GM18520 (cell line): Measurements from ENCODE around the gene FANK1.
"Not testable (repeated sequence)": the region's sequence is repeated elsewhere in the genome, so short reads cannot be mapped to it uniquely, and the experiment has no call there.

Source experiments
- ATAC-seq: cut with Tn5 transposase; IDR thresholded peaks from one replicate; pipeline ENCODE4 v1.9.1; 2021; ENCODE audit not compliant: unreplicated experiment

FANK1 gene

GRCh38 chr10:126017961-126018560 is 121.7 kb downstream of the FANK1 start:
- no peak for ATAC-seq

DNA sequence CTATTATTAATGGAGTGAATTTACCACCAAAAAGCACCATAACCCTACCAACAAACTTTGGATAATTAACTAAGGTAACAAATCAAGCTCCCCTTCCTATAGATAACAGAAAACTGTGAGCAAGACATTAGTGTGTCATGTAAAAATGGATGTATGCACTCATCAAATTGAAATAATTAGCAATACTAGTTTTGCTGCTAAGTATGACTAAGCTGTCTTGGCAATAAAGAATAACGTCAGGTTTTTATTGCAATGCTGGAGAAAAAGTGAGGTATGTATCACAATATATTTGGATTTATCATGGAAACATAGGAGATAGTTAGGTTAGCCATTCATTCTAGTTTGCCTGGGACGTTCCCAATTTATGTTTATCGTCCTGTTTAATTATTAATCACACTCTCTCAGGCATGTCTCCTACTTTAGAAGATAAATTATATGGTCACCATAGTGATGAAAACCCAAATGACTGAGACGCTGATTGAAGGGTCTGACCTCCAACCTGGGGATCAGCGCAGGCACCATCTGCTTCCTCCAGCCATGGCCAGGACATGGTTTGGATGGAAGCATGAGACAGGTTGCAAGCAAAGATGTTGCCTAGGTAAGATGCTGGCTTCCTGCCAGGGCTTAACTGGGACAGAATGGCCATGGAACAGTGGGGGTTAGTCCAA is 125.6 kb downstream of the FANK1 start:
- ATAC-seq: no peak

GRCh38 chr10:126022841-126023240 is 126.5 kb downstream of the FANK1 start:
- no peak for ATAC-seq

GRCh38 chr10:126027692-126028091 is 131.3 kb downstream of the FANK1 start:
- ATAC-seq: no peak

DNA sequence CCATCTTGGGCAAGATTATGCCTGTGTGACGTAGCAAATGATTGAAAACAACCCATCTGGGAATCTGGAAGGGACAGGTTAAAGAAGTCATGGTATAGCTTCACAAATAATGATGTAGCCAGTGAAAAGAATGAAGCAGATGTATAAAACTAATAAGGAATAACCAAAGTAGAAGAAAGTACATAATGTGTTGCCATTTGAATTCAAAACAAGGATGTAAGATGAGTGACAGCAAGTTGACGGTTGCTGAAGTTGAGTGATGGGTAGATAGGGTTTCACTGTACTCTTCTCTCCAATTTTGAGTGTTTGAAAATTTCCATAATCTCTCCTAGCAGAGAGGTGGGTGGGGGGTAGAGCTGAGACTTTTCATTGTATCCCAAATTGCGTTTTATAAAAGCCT is 133.6 kb downstream of the FANK1 start:
- no peak for ATAC-seq

DNA sequence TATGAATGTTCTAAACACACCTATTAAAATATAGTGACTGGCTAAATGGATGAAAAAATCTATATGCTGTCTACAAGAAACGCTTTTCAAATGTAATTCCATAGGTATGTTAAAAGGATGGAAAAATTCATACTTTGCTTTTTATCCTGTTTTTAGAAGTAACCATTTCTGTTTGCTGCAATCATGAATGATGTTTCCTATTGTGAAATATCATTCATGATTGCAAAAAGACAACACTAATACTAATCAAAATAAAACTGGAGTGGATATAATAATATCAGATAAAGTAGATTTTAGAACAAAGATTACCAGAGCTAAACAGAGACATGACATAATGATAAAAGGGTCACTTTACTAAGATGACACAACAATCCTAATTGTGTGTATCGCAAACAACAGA is 138.2 kb downstream of the FANK1 start:
- no peak for ATAC-seq

- no peak for ATAC-seq
Observed at GRCh38 chr10:126036515-126036914, 140.2 kb downstream of the FANK1 start.

- no peak for ATAC-seq
Observed at GRCh38 chr10:126037946-126038345, 141.6 kb downstream of the FANK1 start.

DNA sequence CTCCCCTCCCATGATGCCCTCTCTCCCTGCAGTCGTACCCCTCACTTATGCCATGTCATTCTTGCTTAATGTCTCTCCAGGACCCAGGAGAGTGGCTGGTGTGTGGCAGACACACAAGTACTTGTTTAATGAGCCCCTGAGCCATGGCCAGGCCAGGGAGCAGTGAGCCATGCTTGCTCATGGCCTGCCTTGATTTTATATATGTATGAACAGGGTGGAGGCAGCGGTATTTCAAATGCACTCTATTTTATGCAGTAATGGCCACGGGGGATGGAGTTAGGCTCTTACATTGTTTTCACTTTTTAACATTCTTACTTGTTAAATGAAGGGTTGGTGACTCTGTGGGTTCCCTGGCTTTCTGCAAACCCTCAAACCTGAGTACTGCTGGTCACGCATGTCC is 144.8 kb downstream of the FANK1 start:
- ATAC-seq: no peak

- peak; percentile 99 for ATAC-seq
Observed at GRCh38 chr10:126041804-126042231, 145.5 kb downstream of the FANK1 start.

DNA sequence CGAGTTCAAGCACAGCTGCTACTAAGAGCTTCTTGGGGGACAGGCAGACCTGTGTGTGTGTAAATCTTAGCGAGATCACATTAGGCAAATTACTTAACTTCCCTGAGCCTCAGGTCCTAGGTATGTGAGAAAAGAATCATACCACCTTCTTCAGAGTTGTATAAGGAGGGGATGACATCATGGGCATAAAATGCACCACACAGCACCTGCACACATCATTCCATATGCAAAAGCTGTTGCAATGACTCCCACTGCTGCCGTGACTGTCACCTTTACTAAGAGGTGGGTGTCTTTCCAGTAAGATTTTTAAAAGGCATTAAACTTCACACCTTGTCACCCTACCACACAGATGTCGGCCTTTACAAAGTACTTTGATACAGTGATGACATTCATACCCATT is 146.0 kb downstream of the FANK1 start:
- no peak for ATAC-seq

DNA sequence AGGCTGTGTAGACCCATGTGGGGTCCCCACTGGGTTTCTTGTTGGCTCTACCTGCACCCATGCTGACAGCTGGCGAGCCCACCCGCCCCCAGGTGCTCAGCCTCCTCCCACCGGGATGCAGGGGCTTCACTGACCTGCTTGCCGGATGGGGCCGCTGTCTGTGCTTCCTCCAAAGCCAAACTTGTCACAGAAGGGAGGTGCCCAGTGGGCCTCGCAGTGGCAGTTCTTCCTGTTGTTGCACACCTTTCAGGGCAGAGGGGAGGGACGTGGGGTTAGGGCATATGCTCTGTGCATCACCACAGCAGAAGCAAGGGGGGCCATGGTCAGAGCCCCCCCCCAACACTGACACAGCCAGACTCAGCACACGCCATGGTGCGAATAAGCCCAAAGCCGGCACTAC is 146.5 kb downstream of the FANK1 start:
- no peak for ATAC-seq

DNA sequence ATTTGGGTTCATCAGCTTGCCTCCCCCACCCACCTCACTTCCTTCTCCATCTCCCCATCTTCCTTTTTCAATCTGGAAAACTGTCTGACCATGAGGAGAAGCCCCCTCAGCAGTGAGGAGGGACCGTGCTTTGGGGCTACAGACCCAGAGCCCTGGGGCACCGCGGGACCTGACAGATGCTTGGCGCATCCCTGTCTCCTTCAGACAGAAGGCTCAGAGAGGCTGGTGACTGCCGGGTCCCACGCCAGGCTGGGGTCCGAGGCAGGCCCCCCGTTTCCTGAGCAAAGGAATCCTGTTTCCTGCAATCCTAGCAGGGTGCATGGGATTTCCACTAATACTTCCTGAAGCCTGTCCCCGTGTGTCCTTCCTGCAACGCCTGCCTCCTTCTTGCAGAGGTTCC is 147.0 kb downstream of the FANK1 start:
- ATAC-seq: no peak

- ATAC-seq: no peak
Observed at GRCh38 chr10:126045861-126046260, 149.5 kb downstream of the FANK1 start.

- ATAC-seq: no peak
Observed at GRCh38 chr10:126046831-126047230, 150.5 kb downstream of the FANK1 start.

GRCh38 chr10:126047749-126048148 is 151.4 kb downstream of the FANK1 start:
- ATAC-seq: not testable (repeated sequence)

GRCh38 chr10:126049759-126050700 is 153.7 kb downstream of the FANK1 start:
- ATAC-seq: no peak

DNA sequence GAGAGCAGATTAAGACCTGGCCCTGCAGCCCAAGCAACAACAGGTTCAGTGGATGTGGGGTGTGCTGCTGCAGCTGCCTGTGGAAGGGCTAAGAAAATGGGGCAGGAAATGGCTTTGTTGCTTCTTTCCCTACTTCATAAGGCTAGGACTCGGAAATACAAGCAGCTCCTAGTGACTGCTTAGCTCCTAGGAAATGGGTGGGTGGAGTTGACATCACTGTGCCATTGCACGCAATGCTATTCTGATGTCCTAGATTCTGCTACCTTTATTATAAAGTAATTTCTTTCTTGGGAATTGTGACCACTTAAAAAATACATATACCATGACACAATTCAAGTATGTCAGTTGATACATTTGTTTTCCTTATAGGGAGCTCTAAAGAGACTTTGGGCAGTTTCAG is 155.8 kb downstream of the FANK1 start:
- no peak for ATAC-seq

DNA sequence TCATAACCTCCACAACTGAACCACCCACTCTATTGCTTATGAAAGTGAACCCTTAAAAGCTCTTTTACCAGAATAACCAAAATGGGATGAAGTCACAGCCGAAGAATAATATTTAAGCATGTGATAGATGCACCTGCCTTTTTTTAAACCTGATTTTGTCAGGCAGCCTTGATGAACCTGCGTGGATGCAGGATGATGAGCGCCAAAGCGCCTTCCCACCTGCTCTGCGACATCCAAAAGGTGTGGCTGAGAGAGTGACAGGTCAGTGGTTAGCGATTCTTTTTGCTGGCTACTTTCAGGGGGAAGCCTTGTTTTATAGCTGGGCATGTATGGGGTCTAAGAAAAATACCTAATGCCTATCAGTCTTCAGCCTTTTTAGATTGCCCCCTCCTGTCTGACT is 157.8 kb downstream of the FANK1 start:
- ATAC-seq: no peak

DNA sequence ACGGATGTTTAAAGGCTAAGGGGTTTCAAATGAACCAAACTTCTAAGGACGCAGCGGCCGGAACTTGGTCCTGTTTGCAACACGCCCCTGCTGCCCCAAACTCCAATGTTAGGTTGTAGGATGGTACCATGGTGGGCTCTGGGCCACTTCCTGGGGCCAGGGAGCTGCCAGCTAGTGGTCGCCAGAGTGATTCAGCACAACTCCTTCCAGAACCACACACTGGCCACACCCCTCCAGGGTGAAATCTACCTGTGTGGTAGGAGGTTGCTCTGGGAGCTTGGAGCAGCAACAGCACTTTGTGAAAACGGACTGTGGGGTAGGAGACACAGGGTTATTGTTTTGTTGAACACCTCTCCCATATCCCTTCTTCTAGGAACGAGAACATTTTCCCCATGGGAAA is 161.1 kb downstream of the FANK1 start:
- ATAC-seq: no peak

- no peak for ATAC-seq
Observed at GRCh38 chr10:126058104-126058503, 161.7 kb downstream of the FANK1 start.

GRCh38 chr10:126058507-126058906 is 162.1 kb downstream of the FANK1 start:
- no peak for ATAC-seq
